Liver (tissue), 9 donors: ENCODE data around the gene SATB1. TPM values are rescaled to one million over a fixed set of nuclear protein-coding genes. Genes with fewer than 3 reads are reported as not detected.

Experiments used
- DNase-seq: peaks from one replicate; pipeline ENCODE4 v3.0.0-alpha.2; 2017; ENCODE audit warnings: low spot score
- H3K27ac ChIP-seq, 2 donors: one replicate each; pipeline ENCODE4 v1.7.0; 2013; ENCODE audit warnings: inconsistent platforms in 2 of 2, low read length in 2 of 2, control low read depth in 1 of 2, low read depth in 1 of 2, mild to moderate bottlenecking in 1 of 2
- H3K27me3 ChIP-seq, 4 donors: one replicate each; pipeline versions ENCODE4 v1.6.1 to v1.7.0; 2013; ENCODE audit warnings: low read length in 3 of 4, inconsistent platforms in 1 of 4, mild to moderate bottlenecking in 1 of 4, moderate library complexity in 1 of 4; ENCODE audit not compliant: control insufficient read depth in 4 of 4, insufficient read depth in 4 of 4
- H3K36me3 ChIP-seq, 4 donors: one replicate each; pipeline versions ENCODE4 v1.6.1 to v1.7.0; 2013; ENCODE audit warnings: low read length in 3 of 4, mild to moderate bottlenecking in 3 of 4, low read depth in 1 of 4, moderate library complexity in 1 of 4; ENCODE audit not compliant: control insufficient read depth in 4 of 4, insufficient read depth in 3 of 4
- H3K4me1 ChIP-seq, 4 donors: one replicate each; pipeline versions ENCODE4 v1.6.1 to v1.7.0; 2013; ENCODE audit warnings: low read length in 3 of 4, mild to moderate bottlenecking in 3 of 4, moderate library complexity in 1 of 4; ENCODE audit not compliant: control insufficient read depth in 4 of 4, insufficient read depth in 4 of 4
- H3K4me3 ChIP-seq, 3 donors: one replicate each; pipeline versions ENCODE4 v1.6.1 to v1.7.0; 2013; ENCODE audit warnings: low read length in 3 of 3, control low read depth in 1 of 3, low read depth in 1 of 3, mild to moderate bottlenecking in 1 of 3
- H3K9ac ChIP-seq, 2 donors: one replicate each; pipeline ENCODE4 v1.7.0; 2013; ENCODE audit warnings: low read length in 2 of 2, mild to moderate bottlenecking in 2 of 2, moderate library complexity in 2 of 2, control low read depth in 1 of 2, low read depth in 1 of 2
- H3K9me3 ChIP-seq, 4 donors: one replicate each; pipeline versions ENCODE4 v1.6.1 to v1.7.0; 2013; ENCODE audit warnings: low read length in 3 of 4; ENCODE audit not compliant: control insufficient read depth in 4 of 4
- ATF3 ChIP-seq: IDR thresholded peaks from 2 replicates; pipeline ENCODE4 v1.6.1; 2016; ENCODE audit warnings: antibody characterized with exemption
- CTCF ChIP-seq: fragments of 150-350 bp; IDR thresholded peaks from 2 replicates; pipeline ENCODE4 v1.5.1; 2017; ENCODE audit warnings: improper control_type of control experiment, low read depth, low read length; ENCODE audit not compliant: missing input control
- EGR1 ChIP-seq, 2 donors: IDR thresholded peaks; 2 replicates each; pipeline ENCODE4 v1.6.1; 2016 to 2018; ENCODE audit warnings: antibody characterized with exemption in 2 of 2, low read depth in 2 of 2
- FOXA1 ChIP-seq: IDR thresholded peaks from 2 replicates; pipeline ENCODE4 v1.6.1; 2016; ENCODE audit warnings: antibody characterized with exemption
- FOXA2 ChIP-seq: IDR thresholded peaks from 2 replicates; pipeline ENCODE4 v1.6.1; 2016; ENCODE audit warnings: antibody characterized with exemption
- GABPA ChIP-seq, 2 donors: IDR thresholded peaks in 1 of 2; conservative IDR thresholded peaks in 1 of 2; 2 replicates each; pipeline ENCODE4 v1.6.1; 2016; ENCODE audit warnings: antibody characterized with exemption in 2 of 2, mild to moderate bottlenecking in 1 of 2, moderate library complexity in 1 of 2
- HNF4A ChIP-seq, 2 donors: conservative IDR thresholded peaks; 2 replicates each; pipeline ENCODE4 v1.6.1; 2016; ENCODE audit warnings: antibody characterized with exemption in 2 of 2, mild to moderate bottlenecking in 2 of 2
- HNF4G ChIP-seq: IDR thresholded peaks from 2 replicates; pipeline ENCODE4 v1.6.1; 2016; ENCODE audit warnings: antibody characterized with exemption
- MAX ChIP-seq: IDR thresholded peaks from 2 replicates; pipeline ENCODE4 v1.6.1; 2016; ENCODE audit warnings: antibody characterized with exemption
- NR2F2 ChIP-seq: IDR thresholded peaks from 2 replicates; pipeline ENCODE4 v1.6.1; 2016; ENCODE audit warnings: antibody characterized with exemption
- RAD21 ChIP-seq, 2 donors: IDR thresholded peaks; 2 replicates each; pipeline ENCODE4 v1.6.1; 2016; ENCODE audit warnings: antibody characterized with exemption in 2 of 2, mild to moderate bottlenecking in 2 of 2
- REST ChIP-seq: IDR thresholded peaks from 2 replicates; pipeline ENCODE4 v1.6.1; 2016; ENCODE audit warnings: antibody characterized with exemption, mild to moderate bottlenecking
- RXRA ChIP-seq, 2 donors: IDR thresholded peaks; 2 replicates each; pipeline ENCODE4 v1.6.1; 2017 to 2018; ENCODE audit warnings: antibody characterized with exemption in 2 of 2, mild to moderate bottlenecking in 1 of 2
- SP1 ChIP-seq: IDR thresholded peaks from 2 replicates; pipeline ENCODE4 v1.6.1; 2018; ENCODE audit warnings: antibody characterized with exemption, mild to moderate bottlenecking
- TAF1 ChIP-seq: conservative IDR thresholded peaks from 2 replicates; pipeline ENCODE4 v1.6.1; 2016; ENCODE audit warnings: antibody characterized with exemption, mild to moderate bottlenecking
- YY1 ChIP-seq: IDR thresholded peaks from 2 replicates; pipeline ENCODE4 v1.6.1; 2016; ENCODE audit warnings: antibody characterized with exemption, mild to moderate bottlenecking
- ZBTB33 ChIP-seq: IDR thresholded peaks from 2 replicates; pipeline ENCODE4 v1.6.1; 2016; ENCODE audit warnings: antibody characterized with exemption
- WGBS: extraction: QIAGEN DNeasy Blood & Tissue Kit; methylation state at CpG from one replicate; pipeline ENCODE4 v1.1.7; 2013; 5-methylcytosine and 5-hydroxymethylcytosine counted together
- polyA plus RNA-seq, 2 donors: library from polyadenylated mRNA; stranded (reverse) in 1 of 2; unstranded in 1 of 2; fragments of 200-250 nt in 1 of 2; fragments of >200 nt in 1 of 2; fragmentation: Nextera tagmentation in 1 of 2; extraction: Ambion mirVana in 1 of 2; gene quantifications; one replicate each; pipeline versions ENCODE4 v1.2.1 to v1.2.3, GENCODE V29; 2013 to 2015
- total RNA-seq, 2 donors: library from RNA; depleted of rRNA; stranded (reverse); fragments of >200 nt; gene quantifications; one replicate each; pipeline ENCODE4 v1.2.3, GENCODE V29; 2014
- donor health status: healthy.
- donor health status: healthy.
- donor health status: healthy.
- donor health status: healthy.
- donor health status: healthy.

The SATB1 gene
- total and polyA plus RNA-seq, 4 donors, result 4.3 to 23.7 (median 10.5) TPM

- no peak for DNase-seq
- no peak for TF ChIP-seq NR2F2
- no peak for TF ChIP-seq FOXA1
- TF ChIP-seq HNF4G, result no peak
- TF ChIP-seq EGR1 (IDR thresholded peaks at IDR 0.05; ENCODE audit: low read depth in 2 of 2), result no peak
- no peak for TF ChIP-seq FOXA2
- TF ChIP-seq REST, result no peak
- TF ChIP-seq ZBTB33, result no peak
- no peak for TF ChIP-seq TAF1
- no peak for TF ChIP-seq MAX
- no peak for TF ChIP-seq RXRA (IDR thresholded peaks at IDR 0.05)
- no peak for TF ChIP-seq SP1
- no peak for TF ChIP-seq ATF3
- no peak for TF ChIP-seq RAD21 (IDR thresholded peaks at IDR 0.05)
- Histone ChIP-seq H3K27ac (no peak overlapping the region), H3K27me3 (no peaks in the 10 kb centered on the region), H3K4me1 (no peaks in the 10 kb centered on the region), H3K9me3 (no peaks in the 10 kb centered on the region), H3K9ac (no peak overlapping the region), H3K4me3 (no peak overlapping the region), H3K36me3 (peaks cover 0 to 11% (median 8%) of the 10 kb centered on the region in 4 donors)
- 88% methylated on average over 13 of the region's 13 CpGs for WGBS
These were observed 55.5 kb downstream of the SATB1 start for GRCh38 chr3:18369551-18370185.

GRCh38 chr3:18366258-18366657 lies 58.9 kb downstream of the SATB1 start:
- Histone ChIP-seq H3K4me1 (no peaks in the 10 kb centered on the region), H3K27ac (no peak overlapping the region), H3K36me3 (peaks cover 0 to 8% (median 7%) of the 10 kb centered on the region in 4 donors), H3K9ac (no peak overlapping the region), H3K9me3 (no peaks in the 10 kb centered on the region), H3K4me3 (no peak overlapping the region), H3K27me3 (no peaks in the 10 kb centered on the region)
- WGBS, result 94% methylated on average over 3 of the region's 3 CpGs
- DNase-seq, result no peak
- TF ChIP-seq TAF1, result no peak

GRCh38 chr3:18363338-18363737 lies 61.8 kb downstream of the SATB1 start:
- peaks cover 0 to 7% (median 5%) of the 10 kb centered on the region in 4 donors for H3K36me3 ChIP-seq
- no peak for TF ChIP-seq TAF1
- no peak for TF ChIP-seq YY1
- no peak for TF ChIP-seq GABPA (IDR thresholded peaks at IDR 0.05 in 1 of 2, conservative IDR thresholded peaks at IDR 0.05 in 1 of 2)
- TF ChIP-seq EGR1 (IDR thresholded peaks at IDR 0.05; ENCODE audit: low read depth in 2 of 2), result no peak
- TF ChIP-seq NR2F2, result no peak
- no peak for TF ChIP-seq FOXA1
- TF ChIP-seq SP1, result no peak
- TF ChIP-seq RAD21 (IDR thresholded peaks at IDR 0.05), result no peak
- no peak for TF ChIP-seq FOXA2
- no peak for TF ChIP-seq CTCF
- no peak for TF ChIP-seq ATF3
- no peak for TF ChIP-seq MAX
- TF ChIP-seq HNF4A (conservative IDR thresholded peaks at IDR 0.05), result no peak
- no peak for TF ChIP-seq RXRA (IDR thresholded peaks at IDR 0.05)
- TF ChIP-seq HNF4G, result no peak
- 94% methylated on average over 2 of the region's 2 CpGs for WGBS

More at GRCh38 chr3:18363338-18363737, 61.8 kb downstream of the SATB1 start:
- Histone ChIP-seq H3K4me1 (no peaks in the 10 kb centered on the region), H3K9ac (no peak overlapping the region), H3K27me3 (no peaks in the 10 kb centered on the region), H3K9me3 (no peaks in the 10 kb centered on the region), H3K4me3 (no peak overlapping the region), H3K27ac (no peak overlapping the region)
- DNase-seq, result no peak
